NCI-H146 treated with DMSO at 0.1 percent for 48 hours (cell line): ENCODE measurements around the gene TEX2.
A peak's percentile ranks its signal among the peaks of the same experiment; 100 is the strongest.

Experiments used
- DNase-seq: peaks from one replicate; lab custom pipeline; 2025; ENCODE audit not compliant: unreplicated experiment; lab: John Stamatoyannopoulos, UW

The TEX2 gene

GRCh38 chr17:64123114-64123513, 139.9 kb downstream of the TEX2 start:
- no peak for DNase-seq

GRCh38 chr17:64120972-64121786, 141.9 kb downstream of the TEX2 start:
- peak; percentile 19 for DNase-seq

GRCh38 chr17:64120159-64120810, 142.8 kb downstream of the TEX2 start:
- peak; percentile 65 for DNase-seq

GRCh38 chr17:64117981-64118979, 144.8 kb downstream of the TEX2 start:
- peak; percentile 22 for DNase-seq

- DNase-seq: no peak
These were observed 147.1 kb downstream of the TEX2 start for GRCh38 chr17:64115822-64116534.

- DNase-seq: no peak
These were observed 147.9 kb downstream of the TEX2 start for GRCh38 chr17:64115043-64115698.

GRCh38 chr17:64113006-64113405, 150.1 kb downstream of the TEX2 start:
- no peak for DNase-seq

- no peak for DNase-seq
These were observed 151.2 kb downstream of the TEX2 start for GRCh38 chr17:64111831-64112230.

- no peak for DNase-seq
These were observed 152.5 kb downstream of the TEX2 start for GRCh38 chr17:64110379-64111152.

GRCh38 chr17:64109400-64109799, 153.7 kb downstream of the TEX2 start:
- DNase-seq: no peak

- DNase-seq: peak; percentile 16
These were observed 155.4 kb downstream of the TEX2 start for GRCh38 chr17:64107500-64108236.

GRCh38 chr17:64106918-64107317, 156.1 kb downstream of the TEX2 start:
- DNase-seq: no peak

- DNase-seq: no peak
These were observed 159.4 kb downstream of the TEX2 start for GRCh38 chr17:64103391-64104364.

- no peak for DNase-seq
These were observed 160.3 kb downstream of the TEX2 start for GRCh38 chr17:64102627-64103390.

GRCh38 chr17:64099543-64099942, 163.5 kb downstream of the TEX2 start:
- no peak for DNase-seq
